NCI-H187 treated with DMSO at 0.1 percent for 48 hours (cell line): ENCODE data around the gene ICAM5.
"Not testable (repeated sequence)": the region's sequence is repeated elsewhere in the genome, so short reads cannot be mapped to it uniquely, and the experiment has no call there.

Experiments
- DNase-seq: peaks from one replicate; lab custom pipeline; 2025; lab: John Stamatoyannopoulos, UW

The ICAM5 gene

GRCh38 chr19:10270616-10271394 lies 18.9 kb upstream of the ICAM5 start, which contains the start of gene ICAM1:
TSS of gene ICAM1 (plus strand) at chr19:10271120. CDS start at chr19:10271160, 40 bp downstream.
- DNase-seq: no peak

- DNase-seq: no peak
Observed at GRCh38 chr19:10271543-10272086, 18.1 kb upstream of the ICAM5 start.

- no peak for DNase-seq
Observed at GRCh38 chr19:10274589-10274988, 15.2 kb upstream of the ICAM5 start.

- DNase-seq: no peak
Observed at GRCh38 chr19:10277795-10278589, 11.8 kb upstream of the ICAM5 start.

DNA sequence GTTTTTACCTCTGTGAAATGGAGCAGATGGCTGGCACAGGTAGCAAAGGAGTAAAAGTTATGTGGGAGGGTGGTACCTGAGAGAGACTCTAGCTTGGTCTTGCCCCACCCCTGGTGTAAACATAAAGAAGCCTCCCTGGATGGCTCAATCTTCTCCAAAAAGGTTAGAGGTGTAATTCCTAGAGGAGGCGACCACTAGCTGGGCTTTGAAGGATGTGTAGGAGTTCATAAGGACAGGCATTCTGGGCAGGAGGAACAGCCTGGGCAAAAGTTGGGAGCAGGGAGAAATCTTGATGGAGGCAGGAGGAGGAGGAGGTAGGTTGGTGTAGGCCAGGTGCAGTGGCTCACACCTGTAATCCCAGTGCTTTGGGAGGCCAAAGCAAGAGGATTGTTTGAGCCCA lies 10.8 kb upstream of the ICAM5 start:
- no peak for DNase-seq

GRCh38 chr19:10279737-10280442 lies 9.9 kb upstream of the ICAM5 start:
- DNase-seq: no peak

GRCh38 chr19:10282043-10282442 lies 7.7 kb upstream of the ICAM5 start:
- DNase-seq: not testable (repeated sequence)

- DNase-seq: no peak
Observed at GRCh38 chr19:10283301-10284064, 6.3 kb upstream of the ICAM5 start.

DNA sequence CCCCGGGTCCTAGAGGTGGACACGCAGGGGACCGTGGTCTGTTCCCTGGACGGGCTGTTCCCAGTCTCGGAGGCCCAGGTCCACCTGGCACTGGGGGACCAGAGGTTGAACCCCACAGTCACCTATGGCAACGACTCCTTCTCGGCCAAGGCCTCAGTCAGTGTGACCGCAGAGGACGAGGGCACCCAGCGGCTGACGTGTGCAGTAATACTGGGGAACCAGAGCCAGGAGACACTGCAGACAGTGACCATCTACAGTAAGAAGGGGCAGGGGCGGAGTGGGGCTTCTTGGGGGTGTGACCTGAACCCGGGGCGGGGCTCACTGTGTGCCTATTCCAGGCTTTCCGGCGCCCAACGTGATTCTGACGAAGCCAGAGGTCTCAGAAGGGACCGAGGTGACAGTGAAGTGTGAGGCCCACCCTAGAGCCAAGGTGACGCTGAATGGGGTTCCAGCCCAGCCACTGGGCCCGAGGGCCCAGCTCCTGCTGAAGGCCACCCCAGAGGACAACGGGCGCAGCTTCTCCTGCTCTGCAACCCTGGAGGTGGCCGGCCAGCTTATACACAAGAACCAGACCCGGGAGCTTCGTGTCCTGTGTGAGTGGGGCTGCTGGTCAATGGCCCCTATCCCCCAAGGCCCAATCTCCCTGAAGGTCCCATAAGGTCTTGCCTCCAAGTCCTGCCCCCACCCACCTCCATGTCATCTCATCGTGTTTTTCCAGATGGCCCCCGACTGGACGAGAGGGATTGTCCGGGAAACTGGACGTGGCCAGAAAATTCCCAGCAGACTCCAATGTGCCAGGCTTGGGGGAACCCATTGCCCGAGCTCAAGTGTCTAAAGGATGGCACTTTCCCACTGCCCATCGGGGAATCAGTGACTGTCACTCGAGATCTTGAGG lies 5.4 kb upstream of the ICAM5 start:
- no peak for DNase-seq

GRCh38 chr19:10284960-10285278 lies 4.8 kb upstream of the ICAM5 start:
- no peak for DNase-seq

DNA sequence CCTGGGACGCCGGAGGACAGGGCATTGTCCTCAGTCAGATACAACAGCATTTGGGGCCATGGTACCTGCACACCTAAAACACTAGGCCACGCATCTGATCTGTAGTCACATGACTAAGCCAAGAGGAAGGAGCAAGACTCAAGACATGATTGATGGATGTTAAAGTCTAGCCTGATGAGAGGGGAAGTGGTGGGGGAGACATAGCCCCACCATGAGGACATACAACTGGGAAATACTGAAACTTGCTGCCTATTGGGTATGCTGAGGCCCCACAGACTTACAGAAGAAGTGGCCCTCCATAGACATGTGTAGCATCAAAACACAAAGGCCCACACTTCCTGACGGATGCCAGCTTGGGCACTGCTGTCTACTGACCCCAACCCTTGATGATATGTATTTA lies 4.4 kb upstream of the ICAM5 start:
- DNase-seq: no peak

DNA sequence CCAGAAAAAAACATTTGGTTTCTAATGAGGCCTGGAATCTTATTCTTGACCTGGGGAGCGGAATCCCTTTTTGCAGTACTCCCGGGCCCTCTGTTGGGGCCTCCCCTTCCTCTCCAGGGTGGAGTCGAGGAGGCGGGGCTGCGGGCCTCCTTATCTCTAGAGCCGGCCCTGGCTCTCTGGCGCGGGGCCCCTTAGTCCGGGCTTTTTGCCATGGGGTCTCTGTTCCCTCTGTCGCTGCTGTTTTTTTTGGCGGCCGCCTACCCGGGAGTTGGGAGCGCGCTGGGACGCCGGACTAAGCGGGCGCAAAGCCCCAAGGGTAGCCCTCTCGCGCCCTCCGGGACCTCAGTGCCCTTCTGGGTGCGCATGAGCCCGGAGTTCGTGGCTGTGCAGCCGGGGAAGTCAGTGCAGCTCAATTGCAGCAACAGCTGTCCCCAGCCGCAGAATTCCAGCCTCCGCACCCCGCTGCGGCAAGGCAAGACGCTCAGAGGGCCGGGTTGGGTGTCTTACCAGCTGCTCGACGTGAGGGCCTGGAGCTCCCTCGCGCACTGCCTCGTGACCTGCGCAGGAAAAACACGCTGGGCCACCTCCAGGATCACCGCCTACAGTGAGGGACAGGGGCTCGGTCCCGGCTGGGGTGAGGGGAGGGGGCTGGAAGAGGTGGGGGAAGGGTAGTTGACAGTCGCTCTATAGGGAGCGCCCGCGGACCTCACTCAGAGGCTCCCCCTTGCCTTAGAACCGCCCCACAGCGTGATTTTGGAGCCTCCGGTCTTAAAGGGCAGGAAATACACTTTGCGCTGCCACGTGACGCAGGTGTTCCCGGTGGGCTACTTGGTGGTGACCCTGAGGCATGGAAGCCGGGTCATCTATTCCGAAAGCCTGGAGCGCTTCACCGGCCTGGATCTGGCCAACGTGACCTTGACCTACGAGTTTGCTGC lies 2.7 kb upstream of the ICAM5 start, which contains the start of gene ICAM4:
Gene ICAM4 (plus strand): TSS at position 153 of the 935 bp plus-strand sequence. CDS start 58 bp downstream, at position 211.
- no peak for DNase-seq

DNA sequence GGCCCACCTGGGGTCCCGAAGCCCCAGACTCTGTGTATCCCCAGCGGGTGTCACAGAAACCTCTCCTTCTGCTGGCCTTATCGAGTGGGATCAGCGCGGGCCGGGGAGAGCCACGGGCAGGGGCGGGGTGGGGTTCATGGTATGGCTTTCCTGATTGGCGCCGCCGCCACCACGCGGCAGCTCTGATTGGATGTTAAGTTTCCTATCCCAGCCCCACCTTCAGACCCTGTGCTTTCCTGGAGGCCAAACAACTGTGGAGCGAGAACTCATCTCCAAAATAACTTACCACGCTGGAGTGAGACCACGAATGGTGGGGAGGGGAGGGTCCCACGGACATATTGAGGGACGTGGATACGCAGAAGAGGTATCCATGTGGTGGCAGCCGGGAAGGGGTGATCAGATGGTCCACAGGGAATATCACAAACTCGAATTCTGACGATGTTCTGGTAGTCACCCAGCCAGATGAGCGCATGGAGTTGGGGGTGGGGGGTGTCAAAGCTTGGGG lies 1.0 kb upstream of the ICAM5 start:
- no peak for DNase-seq

GRCh38 chr19:10289167-10289835 lies 451 bp upstream of the ICAM5 start:
- no peak for DNase-seq

DNA sequence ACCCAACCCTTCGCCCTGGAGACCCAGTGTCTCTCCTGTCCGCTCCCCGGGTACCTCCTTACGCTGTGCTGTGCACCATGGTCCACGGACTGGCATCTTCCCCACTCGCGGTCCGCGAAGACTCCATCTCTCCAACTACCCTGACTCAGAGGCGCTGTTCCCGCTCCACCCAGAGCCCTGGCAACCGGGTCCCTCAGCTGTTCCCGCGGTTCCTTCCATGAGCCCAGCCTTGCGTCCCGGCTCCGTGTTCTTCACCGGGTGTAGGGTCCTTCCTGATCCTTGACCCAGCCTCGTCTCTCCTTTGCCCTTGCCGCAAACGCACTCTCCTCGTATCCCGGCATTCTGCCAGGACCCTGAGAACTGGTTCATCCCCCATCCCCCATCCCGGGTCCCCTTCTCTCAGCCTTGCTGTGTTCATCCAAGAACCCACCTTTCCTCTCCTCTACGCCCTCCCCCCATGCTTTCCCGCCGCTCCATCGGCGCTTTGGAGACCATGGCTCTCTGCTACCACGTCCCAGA lies 664 bp downstream of the ICAM5 start:
- DNase-seq: no peak

DNA sequence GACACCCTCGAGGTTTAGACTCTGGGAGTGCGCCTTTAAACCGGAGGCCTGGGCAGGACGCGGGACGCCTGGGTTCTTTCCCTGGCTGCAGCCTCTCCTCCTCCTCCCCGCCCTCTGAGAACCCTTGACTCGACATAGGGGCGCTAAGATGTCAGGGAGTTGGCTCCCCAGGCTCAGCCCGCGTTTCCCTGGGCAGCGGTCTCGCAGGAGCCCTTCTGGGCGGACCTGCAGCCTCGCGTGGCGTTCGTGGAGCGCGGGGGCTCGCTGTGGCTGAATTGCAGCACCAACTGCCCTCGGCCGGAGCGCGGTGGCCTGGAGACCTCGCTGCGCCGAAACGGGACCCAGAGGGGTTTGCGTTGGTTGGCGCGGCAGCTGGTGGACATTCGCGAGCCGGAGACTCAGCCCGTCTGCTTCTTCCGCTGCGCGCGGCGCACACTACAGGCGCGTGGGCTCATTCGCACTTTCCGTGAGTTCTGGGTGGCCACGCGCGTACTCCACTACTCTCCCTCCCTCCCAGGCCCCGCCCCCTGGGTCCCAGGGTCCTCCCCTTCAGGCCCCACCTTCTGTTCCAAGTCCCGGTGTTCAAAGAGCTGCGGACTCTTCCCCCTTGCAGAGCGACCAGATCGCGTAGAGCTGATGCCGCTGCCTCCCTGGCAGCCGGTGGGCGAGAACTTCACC lies 1.3 kb downstream of the ICAM5 start:
- DNase-seq: no peak

DNA sequence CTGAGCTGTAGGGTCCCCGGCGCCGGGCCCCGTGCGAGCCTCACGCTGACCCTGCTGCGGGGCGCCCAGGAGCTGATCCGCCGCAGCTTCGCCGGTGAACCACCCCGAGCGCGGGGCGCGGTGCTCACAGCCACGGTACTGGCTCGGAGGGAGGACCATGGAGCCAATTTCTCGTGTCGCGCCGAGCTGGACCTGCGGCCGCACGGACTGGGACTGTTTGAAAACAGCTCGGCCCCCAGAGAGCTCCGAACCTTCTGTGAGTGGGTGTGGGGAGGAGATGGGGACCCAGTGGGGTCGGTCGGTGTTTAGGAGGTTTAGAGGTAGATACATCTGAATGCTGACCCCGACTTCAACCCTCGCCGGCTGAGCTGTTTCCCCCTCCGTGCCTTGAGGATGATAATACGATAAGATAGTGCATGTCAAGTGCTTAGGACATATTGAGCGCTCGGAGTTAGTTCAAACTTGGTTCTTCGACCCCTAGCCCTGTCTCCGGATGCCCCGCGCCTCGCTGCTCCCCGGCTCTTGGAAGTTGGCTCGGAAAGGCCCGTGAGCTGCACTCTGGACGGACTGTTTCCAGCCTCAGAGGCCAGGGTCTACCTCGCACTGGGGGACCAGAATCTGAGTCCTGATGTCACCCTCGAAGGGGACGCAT lies 1.9 kb downstream of the ICAM5 start:
- DNase-seq: no peak
